ENCODE results near the gene ABCC8.

The ABCC8 gene

DNA sequence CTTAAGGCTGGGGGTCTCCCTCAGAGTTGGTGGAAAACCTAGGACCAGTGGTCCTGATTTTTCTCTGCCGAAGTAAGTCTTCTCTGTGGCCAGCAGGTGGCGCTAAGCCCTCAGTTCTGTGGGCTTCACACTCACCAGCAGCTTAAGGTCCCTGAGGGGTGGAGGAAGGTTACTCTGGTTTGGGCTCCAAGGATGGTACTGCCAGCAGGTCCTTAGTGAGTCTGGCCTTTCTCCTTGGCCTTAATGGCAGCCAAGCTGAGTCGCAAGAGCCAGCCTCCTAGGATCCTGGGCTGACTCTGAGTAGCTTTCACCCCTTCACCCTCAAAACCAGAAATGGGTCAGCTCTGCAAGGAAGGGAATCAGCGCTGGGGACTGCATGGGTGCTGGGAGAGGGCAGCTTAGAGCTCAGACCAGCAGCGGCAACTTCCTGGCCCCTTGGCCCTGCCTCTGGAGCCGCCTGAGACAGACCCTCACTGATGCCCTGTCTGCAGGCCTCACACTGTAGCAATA is 92.6 kb downstream of the ABCC8 start:
- peak; percentile 71 for ATAC-seq (replicated peaks)
- peaks cover 12 to 36% of the 10 kb centered on the region in 2 donors for H3K4me1 Mint-ChIP-seq
- no peaks in the 10 kb centered on the region for H3K9me3 Mint-ChIP-seq
- no peak overlapping the region for H3K27ac Mint-ChIP-seq
- H3K36me3 Mint-ChIP-seq, result peaks cover 7 to 18% of the 10 kb centered on the region in 2 donors
- peak; percentile 48 for DNase-seq
- H3K27me3 Mint-ChIP-seq, result peaks cover 15 to 33% of the 10 kb centered on the region in 2 donors
- H3K4me3 Mint-ChIP-seq, result no peak overlapping the region

GRCh38 chr11:17383461-17383860 is 93.2 kb downstream of the ABCC8 start:
- Mint-ChIP-seq H3K4me1 (peaks cover 8 to 30% of the 10 kb centered on the region in 2 donors), H3K9me3 (peaks cover under 1 to 1% of the 10 kb centered on the region in 2 donors), H3K4me3 (no peak overlapping the region), H3K27ac (no peak overlapping the region), H3K36me3 (peaks cover 9 to 20% of the 10 kb centered on the region in 2 donors), H3K27me3 (peaks cover 11 to 29% of the 10 kb centered on the region in 2 donors)
- DNase-seq, result no peak
- ATAC-seq (replicated peaks), result peak; percentile 3 to 9

DNA sequence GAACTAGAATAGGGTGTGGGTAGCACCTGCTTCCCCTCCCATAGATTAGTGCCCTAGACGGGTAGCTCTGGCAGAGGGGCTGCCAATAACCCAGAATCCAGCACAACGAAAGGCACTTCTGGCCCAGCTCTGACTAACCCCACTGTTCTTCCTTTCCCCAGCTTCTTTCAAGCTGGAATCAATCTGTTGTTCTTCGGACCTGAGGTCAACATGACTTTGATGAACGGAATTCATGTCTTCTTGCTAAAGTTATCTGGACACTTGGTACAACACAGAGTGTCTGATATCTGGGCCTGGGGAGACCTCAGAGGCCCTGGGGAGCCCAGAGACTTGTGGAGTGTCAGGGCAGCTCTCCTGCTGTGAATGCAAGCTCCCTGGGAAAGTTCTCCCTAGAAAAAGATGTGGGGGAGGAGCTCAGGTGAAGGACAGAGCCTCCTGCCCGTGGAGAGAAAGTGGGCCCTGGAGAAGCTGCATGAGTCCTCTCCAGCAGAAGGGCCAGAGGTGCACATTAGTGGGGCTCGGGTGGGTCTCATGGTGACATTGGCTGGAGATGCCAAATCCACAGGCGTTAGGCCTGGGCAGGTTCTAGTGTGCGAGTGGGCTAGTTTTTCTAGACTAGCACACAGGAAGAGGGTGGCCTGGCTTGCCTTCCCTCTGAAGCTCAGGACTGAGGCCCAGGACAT is 94.5 kb downstream of the ABCC8 start:
- Mint-ChIP-seq H3K36me3 (peaks cover 11 to 17% of the 10 kb centered on the region in 2 donors), H3K27ac (no peak overlapping the region), H3K4me3 (no peak overlapping the region), H3K9me3 (peaks cover 1 to 4% of the 10 kb centered on the region in 2 donors), H3K4me1 (peaks cover 6 to 17% of the 10 kb centered on the region in 2 donors), H3K27me3 (peaks cover 2 to 22% of the 10 kb centered on the region in 2 donors)
- ATAC-seq (replicated peaks) (no peak), DNase-seq (no peak)

DNA sequence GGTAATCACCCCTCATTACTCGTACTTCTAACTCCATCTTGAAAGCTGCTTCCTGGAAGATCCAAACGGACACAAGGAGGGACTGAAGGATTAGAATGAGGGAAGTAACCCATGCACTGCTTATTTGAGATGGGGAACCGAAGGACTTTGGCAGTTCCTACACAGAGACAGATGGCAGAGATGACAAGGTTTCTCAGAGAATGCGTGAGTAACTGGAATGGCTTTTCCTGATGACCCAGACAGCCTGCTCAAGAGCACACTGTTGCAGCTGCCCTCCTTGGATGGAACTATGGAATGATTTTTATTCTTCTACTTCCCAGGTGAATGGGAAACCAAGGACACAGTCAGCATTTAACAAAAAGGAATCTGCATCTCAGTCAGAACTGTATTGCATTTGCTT is 95.5 kb downstream of the ABCC8 start:
- no peak overlapping the region for H3K4me3 Mint-ChIP-seq
- H3K9me3 Mint-ChIP-seq, result peaks cover 1 to 4% of the 10 kb centered on the region in 2 donors
- no peak overlapping the region for H3K27ac Mint-ChIP-seq
- ATAC-seq (replicated peaks), result no peak
- peaks cover 1 to 7% of the 10 kb centered on the region in 2 donors for H3K4me1 Mint-ChIP-seq
- peaks cover 15 to 18% of the 10 kb centered on the region in 2 donors for H3K36me3 Mint-ChIP-seq
- DNase-seq, result no peak
- H3K27me3 Mint-ChIP-seq, result peaks cover 0 to 13% of the 10 kb centered on the region in 2 donors

DNA sequence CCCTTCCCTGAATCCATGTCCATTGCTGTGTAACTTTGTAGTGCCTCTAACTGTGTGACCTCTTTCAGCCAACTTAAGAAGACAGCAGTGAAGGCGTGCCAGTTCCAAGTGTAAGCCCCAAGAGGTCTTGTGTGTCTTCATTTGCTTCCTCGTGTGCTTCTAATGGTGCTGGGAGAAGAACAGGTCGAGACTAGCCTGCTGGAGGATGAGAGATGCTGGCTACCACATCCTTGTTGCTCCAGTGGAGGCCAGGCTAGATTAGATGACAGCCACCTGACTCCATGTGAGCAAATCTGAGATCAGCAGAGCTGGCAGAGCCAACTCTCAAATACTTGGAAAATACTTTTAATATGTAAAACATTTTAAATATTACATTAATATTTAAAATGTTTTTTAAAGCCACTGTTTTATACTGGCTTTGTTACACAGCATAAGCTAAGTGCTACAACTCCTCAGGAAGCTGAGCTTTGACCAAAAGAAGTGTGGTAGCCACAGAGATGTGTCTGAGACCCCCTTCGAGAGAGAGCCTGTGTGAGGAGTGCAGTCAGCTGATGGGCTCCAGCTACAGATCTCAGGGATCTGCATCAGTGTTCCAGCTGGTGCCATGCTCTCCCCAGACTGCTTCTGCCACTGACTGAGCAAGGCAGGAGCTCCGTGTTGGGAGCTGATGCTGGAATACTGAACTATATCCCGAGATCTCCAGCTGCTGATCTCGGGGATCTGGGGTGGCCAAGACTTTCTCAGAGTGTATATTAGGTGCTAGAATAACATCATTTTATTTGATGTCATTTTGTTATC is 97.1 kb downstream of the ABCC8 start:
- Mint-ChIP-seq H3K4me3 (no peak overlapping the region), H3K9me3 (peaks cover 1 to 4% of the 10 kb centered on the region in 2 donors), H3K27ac (no peak overlapping the region), H3K27me3 (peaks cover 0 to 3% of the 10 kb centered on the region in 2 donors), H3K36me3 (peaks cover 19 to 20% of the 10 kb centered on the region in 2 donors), H3K4me1 (no peaks in the 10 kb centered on the region)
- DNase-seq (no peak), ATAC-seq (replicated peaks) (no peak)

DNA sequence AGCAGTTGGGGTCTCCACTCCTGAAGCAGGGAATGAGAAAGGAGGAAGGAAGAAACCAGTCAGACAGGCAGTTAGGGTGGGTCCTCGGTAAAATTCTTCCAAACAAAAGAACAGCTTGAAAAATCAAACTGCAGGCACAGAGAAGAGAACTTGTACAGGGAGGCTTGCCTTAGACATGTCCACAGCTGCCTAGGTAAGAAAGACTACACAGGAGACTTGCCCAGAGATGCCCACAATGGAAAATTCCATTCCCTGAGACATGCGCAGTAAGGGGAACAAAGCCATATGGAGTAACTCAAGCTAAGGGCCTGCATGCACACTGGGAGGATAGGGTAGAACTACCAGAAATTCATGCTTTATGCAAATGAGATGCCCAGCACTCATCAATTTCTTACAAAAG is 98.0 kb downstream of the ABCC8 start:
- peaks cover 26 to 27% of the 10 kb centered on the region in 2 donors for H3K36me3 Mint-ChIP-seq
- H3K27me3 Mint-ChIP-seq, result no peaks in the 10 kb centered on the region
- DNase-seq (no peak), ATAC-seq (replicated peaks) (no peak)
- H3K4me1 Mint-ChIP-seq, result no peaks in the 10 kb centered on the region
- peaks cover 3 to 4% of the 10 kb centered on the region in 2 donors for H3K9me3 Mint-ChIP-seq
- no peak overlapping the region for H3K27ac Mint-ChIP-seq
- no peak overlapping the region for H3K4me3 Mint-ChIP-seq

DNA sequence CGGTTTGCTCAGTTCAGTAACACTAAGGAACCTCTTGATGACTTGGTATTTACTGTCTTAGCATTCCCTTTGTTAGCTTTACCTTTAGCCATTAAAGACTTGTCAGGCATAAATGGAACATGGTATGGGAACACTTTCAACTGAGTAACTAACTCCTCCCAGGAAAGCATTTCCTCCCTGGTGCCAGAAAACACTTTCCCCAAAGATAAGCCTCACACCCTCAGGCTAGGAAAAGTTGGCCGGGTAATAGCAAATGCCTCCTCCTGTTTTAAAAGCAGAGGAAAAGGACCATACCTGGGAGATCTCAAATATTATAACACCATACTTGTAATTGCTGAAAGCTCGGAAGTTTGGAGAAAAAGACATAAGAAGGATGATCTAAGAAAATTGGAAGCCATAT is 100.2 kb downstream of the ABCC8 start:
- no peaks in the 10 kb centered on the region for H3K27me3 Mint-ChIP-seq
- H3K9me3 Mint-ChIP-seq, result peaks cover 12 to 17% of the 10 kb centered on the region in 2 donors
- H3K4me3 Mint-ChIP-seq, result no peak overlapping the region
- peaks cover 44 to 47% of the 10 kb centered on the region in 2 donors for H3K36me3 Mint-ChIP-seq
- H3K4me1 Mint-ChIP-seq, result no peaks in the 10 kb centered on the region
- ATAC-seq (replicated peaks), result no peak
- DNase-seq, result no peak
- no peak overlapping the region for H3K27ac Mint-ChIP-seq

- DNase-seq (no peak), ATAC-seq (replicated peaks) (no peak)
- Mint-ChIP-seq H3K4me3 (no peak overlapping the region), H3K36me3 (peaks cover 53 to 54% of the 10 kb centered on the region in 2 donors), H3K4me1 (no peaks in the 10 kb centered on the region), H3K9me3 (peaks cover 19 to 26% of the 10 kb centered on the region in 2 donors), H3K27me3 (no peaks in the 10 kb centered on the region), H3K27ac (no peak overlapping the region)
Measured at GRCh38 chr11:17375547-17375946, 101.1 kb downstream of the ABCC8 start.

DNA sequence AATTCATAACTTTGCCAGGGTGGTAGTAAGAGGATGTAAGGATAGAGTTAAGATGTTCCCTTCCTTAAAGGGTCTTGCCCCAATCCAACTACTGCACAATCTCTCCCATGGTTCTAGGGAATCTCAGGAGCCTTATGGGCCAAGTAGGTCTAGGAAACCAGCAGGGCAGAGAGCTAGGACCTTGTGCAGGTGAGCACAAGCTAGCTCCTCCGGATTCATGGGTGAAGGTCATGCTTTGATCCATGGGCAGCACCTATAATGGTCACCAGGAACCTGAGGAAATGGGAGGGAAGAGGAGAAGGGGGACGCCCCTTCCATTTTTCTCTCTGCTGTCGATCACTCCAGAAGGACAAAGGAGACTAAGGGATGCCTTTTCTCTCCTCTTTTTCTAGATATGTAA is 105.0 kb downstream of the ABCC8 start:
- ATAC-seq (replicated peaks) (no peak), DNase-seq (no peak)
- H3K4me1 Mint-ChIP-seq, result no peaks in the 10 kb centered on the region
- H3K27ac Mint-ChIP-seq, result no peak overlapping the region
- no peaks in the 10 kb centered on the region for H3K27me3 Mint-ChIP-seq
- H3K9me3 Mint-ChIP-seq, result peaks cover 28 to 40% of the 10 kb centered on the region in 2 donors
- H3K36me3 Mint-ChIP-seq, result peaks cover 79% of the 10 kb centered on the region in 2 donors
- H3K4me3 Mint-ChIP-seq, result no peak overlapping the region

- peaks cover 28 to 40% of the 10 kb centered on the region in 2 donors for H3K9me3 Mint-ChIP-seq
- no peak for DNase-seq
- peaks cover 72 to 74% of the 10 kb centered on the region in 2 donors for H3K36me3 Mint-ChIP-seq
- no peak overlapping the region for H3K4me3 Mint-ChIP-seq
- H3K4me1 Mint-ChIP-seq, result no peaks in the 10 kb centered on the region
- H3K27me3 Mint-ChIP-seq, result no peaks in the 10 kb centered on the region
- H3K27ac Mint-ChIP-seq, result no peak overlapping the region
- no peak for ATAC-seq (replicated peaks)
Measured at GRCh38 chr11:17369684-17370243, 106.9 kb downstream of the ABCC8 start.

DNA sequence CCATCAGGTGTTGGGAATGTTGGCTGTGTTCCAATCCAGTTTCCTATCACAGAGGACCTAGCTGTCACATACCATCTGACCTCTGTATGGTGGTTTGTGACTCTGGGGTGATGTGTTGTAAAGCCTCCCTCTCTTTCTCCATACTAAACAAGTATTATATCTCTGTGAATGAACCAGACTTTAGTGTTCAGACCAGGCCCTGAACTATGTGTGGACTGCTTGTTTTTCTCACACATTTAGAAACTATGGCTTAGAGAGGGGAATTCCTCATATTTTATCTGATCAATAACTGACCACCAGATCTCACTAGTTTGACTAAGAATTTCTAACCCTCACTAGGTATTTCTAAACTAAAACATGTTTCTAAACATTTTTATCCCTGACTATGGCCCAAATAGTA is 107.6 kb downstream of the ABCC8 start:
- no peaks in the 10 kb centered on the region for H3K27me3 Mint-ChIP-seq
- H3K27ac Mint-ChIP-seq, result no peak overlapping the region
- peaks cover 67 to 69% of the 10 kb centered on the region in 2 donors for H3K36me3 Mint-ChIP-seq
- ATAC-seq (replicated peaks) (no peak), DNase-seq (no peak)
- peaks cover 28 to 40% of the 10 kb centered on the region in 2 donors for H3K9me3 Mint-ChIP-seq
- no peaks in the 10 kb centered on the region for H3K4me1 Mint-ChIP-seq
- H3K4me3 Mint-ChIP-seq, result no peak overlapping the region

GRCh38 chr11:17368551-17368950 is 108.1 kb downstream of the ABCC8 start:
- no peak overlapping the region for H3K4me3 Mint-ChIP-seq
- no peaks in the 10 kb centered on the region for H3K27me3 Mint-ChIP-seq
- H3K27ac Mint-ChIP-seq, result no peak overlapping the region
- peaks cover 26 to 40% of the 10 kb centered on the region in 2 donors for H3K9me3 Mint-ChIP-seq
- DNase-seq, result no peak
- no peaks in the 10 kb centered on the region for H3K4me1 Mint-ChIP-seq
- H3K36me3 Mint-ChIP-seq, result peaks cover 66 to 68% of the 10 kb centered on the region in 2 donors
- ATAC-seq (replicated peaks), result no peak

GRCh38 chr11:17366495-17366894 is 110.2 kb downstream of the ABCC8 start:
- H3K4me3 Mint-ChIP-seq, result no peak overlapping the region
- no peak overlapping the region for H3K27ac Mint-ChIP-seq
- no peak for ATAC-seq (replicated peaks)
- H3K9me3 Mint-ChIP-seq, result peaks cover 18 to 27% of the 10 kb centered on the region in 2 donors
- H3K27me3 Mint-ChIP-seq, result no peaks in the 10 kb centered on the region
- H3K4me1 Mint-ChIP-seq, result no peaks in the 10 kb centered on the region
- H3K36me3 Mint-ChIP-seq, result peaks cover 52 to 57% of the 10 kb centered on the region in 2 donors
- DNase-seq, result no peak

- Mint-ChIP-seq H3K9me3 (no peaks in the 10 kb centered on the region), H3K4me1 (peaks cover 9 to 39% of the 10 kb centered on the region in 2 donors), H3K27ac (no peak overlapping the region), H3K36me3 (peaks cover 5 to 8% of the 10 kb centered on the region in 2 donors), H3K27me3 (peaks cover 7 to 9% of the 10 kb centered on the region in 2 donors), H3K4me3 (peak overlapping the region in 1 of 2 donors; percentile 84)
- DNase-seq (peak; percentile 66), ATAC-seq (replicated peaks) (peak; percentile 55 to 57)
Measured at GRCh38 chr11:17354601-17354991, 122.0 kb downstream of the ABCC8 start.
